ENCODE measurements around the gene BIRC5.
A peak's percentile ranks its signal among the peaks of the same experiment; 100 is the strongest.

DNA sequence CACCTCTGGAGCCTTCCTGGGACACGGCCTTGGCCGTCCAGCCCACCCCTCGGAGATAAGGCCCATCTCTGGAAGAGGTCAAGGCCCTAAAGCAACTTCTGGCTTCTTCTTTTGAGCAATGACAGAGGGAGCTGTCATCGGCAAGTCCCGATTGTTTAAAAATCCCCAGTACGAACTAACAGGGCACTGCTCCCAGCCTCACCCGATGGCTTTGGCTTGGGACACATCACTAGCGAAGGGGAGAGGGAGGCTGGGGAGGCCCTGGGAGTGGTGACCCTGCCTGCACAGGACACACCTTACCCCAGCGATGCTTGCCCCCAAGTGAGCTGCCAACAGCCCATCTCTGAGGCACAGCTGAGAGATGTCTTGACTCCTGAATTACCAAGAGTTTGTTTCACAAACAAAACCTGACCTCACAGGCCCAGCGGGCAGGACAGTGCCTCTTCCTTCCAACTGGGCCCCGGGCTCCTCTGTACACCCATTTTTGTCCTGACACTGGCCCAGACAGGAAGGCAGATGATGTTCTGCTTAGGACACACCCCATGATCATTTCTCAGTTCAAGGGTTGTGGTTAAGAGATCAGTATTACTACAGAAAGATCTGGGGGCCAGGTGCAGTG is 40.8 kb upstream of the BIRC5 start:
- TF ChIP-seq, protein P1, sequence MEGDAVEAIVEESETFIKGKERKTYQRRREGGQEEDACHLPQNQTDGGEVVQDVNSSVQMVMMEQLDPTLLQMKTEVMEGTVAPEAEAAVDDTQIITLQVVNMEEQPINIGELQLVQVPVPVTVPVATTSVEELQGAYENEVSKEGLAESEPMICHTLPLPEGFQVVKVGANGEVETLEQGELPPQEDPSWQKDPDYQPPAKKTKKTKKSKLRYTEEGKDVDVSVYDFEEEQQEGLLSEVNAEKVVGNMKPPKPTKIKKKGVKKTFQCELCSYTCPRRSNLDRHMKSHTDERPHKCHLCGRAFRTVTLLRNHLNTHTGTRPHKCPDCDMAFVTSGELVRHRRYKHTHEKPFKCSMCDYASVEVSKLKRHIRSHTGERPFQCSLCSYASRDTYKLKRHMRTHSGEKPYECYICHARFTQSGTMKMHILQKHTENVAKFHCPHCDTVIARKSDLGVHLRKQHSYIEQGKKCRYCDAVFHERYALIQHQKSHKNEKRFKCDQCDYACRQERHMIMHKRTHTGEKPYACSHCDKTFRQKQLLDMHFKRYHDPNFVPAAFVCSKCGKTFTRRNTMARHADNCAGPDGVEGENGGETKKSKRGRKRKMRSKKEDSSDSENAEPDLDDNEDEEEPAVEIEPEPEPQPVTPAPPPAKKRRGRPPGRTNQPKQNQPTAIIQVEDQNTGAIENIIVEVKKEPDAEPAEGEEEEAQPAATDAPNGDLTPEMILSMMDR (IDR thresholded peaks at IDR 0.05): no peak
- peak in 1 of 4 donors; percentile 41 for TF ChIP-seq POLR2A (IDR thresholded peaks at IDR 0.05)
- TF ChIP-seq EP300 (IDR thresholded peaks at IDR 0.05): no peak

All from upper lobe of left lung (tissue), 4 donors.